BJ (cell line): Measurements from ENCODE around the gene MPZL2. TPM values are rescaled to one million over a fixed set of nuclear protein-coding genes. Genes with fewer than 3 reads are reported as not detected.

ENCODE experiments used
- CTCF ChIA-PET: fragments of 350-600 bp; formaldehyde crosslinking; extraction: SDS; loops from one replicate; lab custom pipeline; 2021; ENCODE audit warnings: antibody characterized with exemption, inconsistent platforms; lab: Yijun Ruan, JAX
- POLR2A ChIA-PET: fragments of 300-600 bp; sonication (Branson Sonifier 250); formaldehyde crosslinking; extraction: SDS; loops from one replicate; lab custom pipeline; 2021; ENCODE audit warnings: antibody characterized with exemption; lab: Charles Lee
- DNase-seq: peaks from one replicate; pipeline ENCODE4 v3.0.0-alpha.2; 2011; ENCODE audit warnings: low read depth
- H3K27me3 ChIP-seq: 2 replicates; pipeline ENCODE4 v1.6.0; 2011; ENCODE audit warnings: low read length; ENCODE audit not compliant: control insufficient read depth, insufficient read depth
- H3K36me3 ChIP-seq: 2 replicates; pipeline ENCODE4 v1.5.1; 2011; ENCODE audit warnings: low read length; ENCODE audit not compliant: control insufficient read depth, insufficient read depth
- H3K4me3 ChIP-seq: 2 replicates; pipeline ENCODE4 v1.5.1; 2011; ENCODE audit warnings: low read depth, mild to moderate bottlenecking, control low read depth, low read length
- CTCF ChIP-seq: IDR thresholded peaks from 2 replicates; pipeline ENCODE4 v1.5.1; 2011; ENCODE audit warnings: low read depth, mild to moderate bottlenecking, control low read depth, inconsistent platforms, low read length, moderate library complexity; ENCODE audit not compliant: insufficient read depth
- polyA plus RNA-seq: library from polyadenylated mRNA; depleted of rRNA; stranded (reverse); fragments of >200 nt; gene quantifications from 2 replicates; pipeline ENCODE4 v1.2.3, GENCODE V29; 2011

The MPZL2 gene
- polyA plus RNA-seq, 1 experiment, result not detected

- TF ChIP-seq CTCF, result no peak
- DNase-seq, result no peak
- Histone ChIP-seq H3K4me3 (no peak overlapping the region), H3K27me3 (peaks cover 35% of the 10 kb centered on the region), H3K36me3 (no peaks in the 10 kb centered on the region)
- ChIA-PET POLR2A (no interaction called here), CTCF (no interaction called here)
Measured at GRCh38 chr11:118267486-118267885, 3.4 kb upstream of the MPZL2 start.

GRCh38 chr11:118265954-118266353 is 1.9 kb upstream of the MPZL2 start:
- CTCF ChIA-PET, result interaction anchor here (1.3 to 1.7 kb wide), 3 partner anchors 10 to 67 kb away, joined by 4 to 6 read pairs (median 4); partner anchors contain the start of gene MPZL3
- DNase-seq, result no peak
- H3K4me3 ChIP-seq, result no peak overlapping the region
- no peak for TF ChIP-seq CTCF
- POLR2A ChIA-PET, result no interaction called here
- H3K27me3 ChIP-seq, result peaks cover 34% of the 10 kb centered on the region
- no peaks in the 10 kb centered on the region for H3K36me3 ChIP-seq

GRCh38 chr11:118264569-118265465 is 720 bp upstream of the MPZL2 start:
- no peak for TF ChIP-seq CTCF
- DNase-seq, result no peak
- Histone ChIP-seq H3K36me3 (no peaks in the 10 kb centered on the region), H3K27me3 (peaks cover 33% of the 10 kb centered on the region), H3K4me3 (no peak overlapping the region)
- ChIA-PET CTCF (interaction anchor here (1.3 to 1.7 kb wide), 3 partner anchors 11 to 66 kb away, joined by 4 to 6 read pairs (median 4); partner anchors contain the start of gene MPZL3), POLR2A (no interaction called here)

- POLR2A ChIA-PET, result no interaction called here
- no peak for TF ChIP-seq CTCF
- H3K27me3 ChIP-seq, result peaks cover 32% of the 10 kb centered on the region
Measured at GRCh38 chr11:118263112-118263511, 985 bp downstream of the MPZL2 start.

GRCh38 chr11:118260353-118260752 is 3.7 kb downstream of the MPZL2 start:
- ChIA-PET POLR2A (no interaction called here), CTCF (no interaction called here)

More at GRCh38 chr11:118263112-118263511, 985 bp downstream of the MPZL2 start:
- Histone ChIP-seq H3K36me3 (no peaks in the 10 kb centered on the region), H3K4me3 (no peak overlapping the region)
- CTCF ChIA-PET, result no interaction called here
- no peak for DNase-seq

More at GRCh38 chr11:118260353-118260752, 3.7 kb downstream of the MPZL2 start:
- no peak for TF ChIP-seq CTCF
- Histone ChIP-seq H3K4me3 (no peak overlapping the region), H3K27me3 (peaks cover 21% of the 10 kb centered on the region), H3K36me3 (no peaks in the 10 kb centered on the region)
- DNase-seq, result no peak
